Measurements from ENCODE around the gene ZNF615.

DNA sequence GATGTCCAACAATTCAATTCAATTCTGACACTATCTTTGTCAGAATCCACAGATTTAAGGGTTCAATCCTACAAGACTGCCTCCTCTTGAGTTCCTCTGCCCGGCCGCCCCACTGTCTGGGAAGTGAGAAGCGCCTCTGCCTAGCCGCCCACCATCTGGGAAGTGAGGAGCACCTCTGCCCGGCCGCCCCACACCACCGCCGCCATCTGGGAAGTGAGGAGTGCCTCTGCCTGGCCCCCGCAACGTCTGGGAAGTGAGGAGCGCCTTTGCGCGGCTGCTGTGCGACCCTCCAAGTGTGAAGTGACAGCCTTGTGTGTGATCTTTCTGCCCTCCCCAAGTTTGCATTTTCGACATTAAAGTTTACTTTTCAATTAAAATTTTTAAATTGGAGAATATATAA is 14.2 kb upstream of the ZNF615 start:
- no peak for TF ChIP-seq EZH2 (IDR thresholded peaks at IDR 0.05; ENCODE audit: low read depth, unreplicated experiment)
- TF ChIP-seq, protein P1, sequence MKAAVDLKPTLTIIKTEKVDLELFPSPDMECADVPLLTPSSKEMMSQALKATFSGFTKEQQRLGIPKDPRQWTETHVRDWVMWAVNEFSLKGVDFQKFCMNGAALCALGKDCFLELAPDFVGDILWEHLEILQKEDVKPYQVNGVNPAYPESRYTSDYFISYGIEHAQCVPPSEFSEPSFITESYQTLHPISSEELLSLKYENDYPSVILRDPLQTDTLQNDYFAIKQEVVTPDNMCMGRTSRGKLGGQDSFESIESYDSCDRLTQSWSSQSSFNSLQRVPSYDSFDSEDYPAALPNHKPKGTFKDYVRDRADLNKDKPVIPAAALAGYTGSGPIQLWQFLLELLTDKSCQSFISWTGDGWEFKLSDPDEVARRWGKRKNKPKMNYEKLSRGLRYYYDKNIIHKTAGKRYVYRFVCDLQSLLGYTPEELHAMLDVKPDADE (IDR thresholded peaks at IDR 0.05): no peak

Data from GM23338 (cell line).